ENCODE results near the gene COL18A1.

Gene COL18A1

GRCh38 chr21:45447821-45448220, 42.9 kb downstream of the COL18A1 start:
- Histone ChIP-seq H3K4me3 (ENCODE audit: control insufficient read depth in 1 of 7, extremely low read depth in 1 of 7, insufficient read depth in 4 of 7, low read depth in 2 of 7, low read length in 6 of 7) (no peak overlapping the region), H3K36me3 (ENCODE audit: control insufficient read depth in 4 of 4, insufficient read depth in 4 of 4, low read length in 3 of 4) (no peaks in the 10 kb centered on the region), H3K27me3 (replicated peaks in 2 of 5; ENCODE audit: control insufficient read depth in 4 of 5, insufficient read depth in 5 of 5, low read length in 4 of 5) (peaks cover 0 to 16% (median 3%) of the 10 kb centered on the region in 5 experiments), H3K27ac (ENCODE audit: insufficient read depth in 1 of 2, low read depth in 1 of 2, low read length in 2 of 2, poor library complexity in 1 of 2, severe bottlenecking in 2 of 2) (no peak overlapping the region), H3K9me3 (ENCODE audit: control extremely low read depth in 1 of 5, control insufficient read depth in 4 of 5, insufficient read depth in 2 of 5, low read depth in 1 of 5, low read length in 4 of 5) (peaks cover 2 to 16% (median 3%) of the 10 kb centered on the region in 5 experiments), H3K4me1 (ENCODE audit: control extremely low read depth in 1 of 4, control insufficient read depth in 4 of 4, insufficient read depth in 4 of 4, low read length in 3 of 4) (no peaks in the 10 kb centered on the region)
- DNase-seq, result no peak
- ChIA-PET POLR2A (no interaction called here), CTCF (interaction anchor here (1.4 to 1.5 kb wide), 2 partner anchors 15 to 307 kb away, joined by 4 to 7 read pairs; no protein-coding TSS in a partner anchor)
- 92% methylated on average over 7 of the region's 8 CpGs for WGBS (ENCODE audit: insufficient coverage)

GRCh38 chr21:45448283-45448809, 43.4 kb downstream of the COL18A1 start:
- no peak overlapping the region for H3K4me3 ChIP-seq (ENCODE audit: control insufficient read depth in 1 of 7, extremely low read depth in 1 of 7, insufficient read depth in 4 of 7, low read depth in 2 of 7, low read length in 6 of 7)
- peaks cover 2 to 16% (median 3%) of the 10 kb centered on the region in 5 experiments for H3K9me3 ChIP-seq (ENCODE audit: control extremely low read depth in 1 of 5, control insufficient read depth in 4 of 5, insufficient read depth in 2 of 5, low read depth in 1 of 5, low read length in 4 of 5)
- 92% methylated on average over 20 of the region's 20 CpGs for WGBS (ENCODE audit: insufficient coverage)
- ChIA-PET POLR2A (no interaction called here), CTCF (no interaction called here)
- no peak for DNase-seq
- H3K27ac ChIP-seq (ENCODE audit: insufficient read depth in 1 of 2, low read depth in 1 of 2, low read length in 2 of 2, poor library complexity in 1 of 2, severe bottlenecking in 2 of 2), result no peak overlapping the region
- no peaks in the 10 kb centered on the region for H3K4me1 ChIP-seq (ENCODE audit: control extremely low read depth in 1 of 4, control insufficient read depth in 4 of 4, insufficient read depth in 4 of 4, low read length in 3 of 4)
- peaks cover 0 to 16% (median 3%) of the 10 kb centered on the region in 5 experiments for H3K27me3 ChIP-seq (replicated peaks in 2 of 5; ENCODE audit: control insufficient read depth in 4 of 5, insufficient read depth in 5 of 5, low read length in 4 of 5)
- no peaks in the 10 kb centered on the region for H3K36me3 ChIP-seq (ENCODE audit: control insufficient read depth in 4 of 4, insufficient read depth in 4 of 4, low read length in 3 of 4)

- 91% methylated on average over 28 of the region's 28 CpGs for WGBS (ENCODE audit: insufficient coverage)
- CTCF ChIA-PET, result no interaction called here
- H3K27ac ChIP-seq (ENCODE audit: insufficient read depth in 1 of 2, low read depth in 1 of 2, low read length in 2 of 2, poor library complexity in 1 of 2, severe bottlenecking in 2 of 2), result no peak overlapping the region
These were observed 44.1 kb downstream of the COL18A1 start for GRCh38 chr21:45448810-45449657.

GRCh38 chr21:45449658-45450422, 44.9 kb downstream of the COL18A1 start:
- no peak overlapping the region for H3K27ac ChIP-seq (ENCODE audit: insufficient read depth in 1 of 2, low read depth in 1 of 2, low read length in 2 of 2, poor library complexity in 1 of 2, severe bottlenecking in 2 of 2)
- no peaks in the 10 kb centered on the region for H3K4me1 ChIP-seq (ENCODE audit: control extremely low read depth in 1 of 4, control insufficient read depth in 4 of 4, insufficient read depth in 4 of 4, low read length in 3 of 4)
- DNase-seq, result no peak
- H3K9me3 ChIP-seq (ENCODE audit: control extremely low read depth in 1 of 5, control insufficient read depth in 4 of 5, insufficient read depth in 2 of 5, low read depth in 1 of 5, low read length in 4 of 5), result peaks cover 2 to 16% (median 3%) of the 10 kb centered on the region in 5 experiments
- 92% methylated on average over 20 of the region's 22 CpGs for WGBS (ENCODE audit: insufficient coverage)
- H3K36me3 ChIP-seq (ENCODE audit: control insufficient read depth in 4 of 4, insufficient read depth in 4 of 4, low read length in 3 of 4), result no peaks in the 10 kb centered on the region
- H3K4me3 ChIP-seq (ENCODE audit: control insufficient read depth in 1 of 7, extremely low read depth in 1 of 7, insufficient read depth in 4 of 7, low read depth in 2 of 7, low read length in 6 of 7), result no peak overlapping the region
- POLR2A ChIA-PET, result no interaction called here
- CTCF ChIA-PET, result interaction anchor here (2.2 kb wide), 1 partner anchor 309 kb away, joined by 5 read pairs; no protein-coding TSS in a partner anchor
- peaks cover 0 to 17% (median 3%) of the 10 kb centered on the region in 5 experiments for H3K27me3 ChIP-seq (replicated peaks in 2 of 5; ENCODE audit: control insufficient read depth in 4 of 5, insufficient read depth in 5 of 5, low read length in 4 of 5)

More at GRCh38 chr21:45448810-45449657, 44.1 kb downstream of the COL18A1 start:
- no peaks in the 10 kb centered on the region for H3K36me3 ChIP-seq (ENCODE audit: control insufficient read depth in 4 of 4, insufficient read depth in 4 of 4, low read length in 3 of 4)
- H3K27me3 ChIP-seq (replicated peaks in 2 of 5; ENCODE audit: control insufficient read depth in 4 of 5, insufficient read depth in 5 of 5, low read length in 4 of 5), result peaks cover 0 to 14% (median 3%) of the 10 kb centered on the region in 5 experiments
- H3K9me3 ChIP-seq (ENCODE audit: control extremely low read depth in 1 of 5, control insufficient read depth in 4 of 5, insufficient read depth in 2 of 5, low read depth in 1 of 5, low read length in 4 of 5), result peaks cover 2 to 16% (median 3%) of the 10 kb centered on the region in 5 experiments
- POLR2A ChIA-PET, result no interaction called here
- H3K4me1 ChIP-seq (ENCODE audit: control extremely low read depth in 1 of 4, control insufficient read depth in 4 of 4, insufficient read depth in 4 of 4, low read length in 3 of 4), result no peaks in the 10 kb centered on the region
- H3K4me3 ChIP-seq (ENCODE audit: control insufficient read depth in 1 of 7, extremely low read depth in 1 of 7, insufficient read depth in 4 of 7, low read depth in 2 of 7, low read length in 6 of 7), result no peak overlapping the region
- no peak for DNase-seq

GRCh38 chr21:45450423-45451090, 45.6 kb downstream of the COL18A1 start:
- ChIA-PET CTCF (interaction anchor here (2.2 kb wide), 1 partner anchor 310 kb away, joined by 5 read pairs; no protein-coding TSS in a partner anchor), POLR2A (no interaction called here)
- Histone ChIP-seq H3K9me3 (ENCODE audit: control extremely low read depth in 1 of 5, control insufficient read depth in 4 of 5, insufficient read depth in 2 of 5, low read depth in 1 of 5, low read length in 4 of 5) (peaks cover 2 to 10% (median 3%) of the 10 kb centered on the region in 5 experiments), H3K27ac (ENCODE audit: insufficient read depth in 1 of 2, low read depth in 1 of 2, low read length in 2 of 2, poor library complexity in 1 of 2, severe bottlenecking in 2 of 2) (no peak overlapping the region), H3K36me3 (ENCODE audit: control insufficient read depth in 4 of 4, insufficient read depth in 4 of 4, low read length in 3 of 4) (no peaks in the 10 kb centered on the region), H3K4me3 (ENCODE audit: control insufficient read depth in 1 of 7, extremely low read depth in 1 of 7, insufficient read depth in 4 of 7, low read depth in 2 of 7, low read length in 6 of 7) (no peak overlapping the region), H3K27me3 (replicated peaks in 2 of 5; ENCODE audit: control insufficient read depth in 4 of 5, insufficient read depth in 5 of 5, low read length in 4 of 5) (peaks cover 0 to 12% (median 0%) of the 10 kb centered on the region in 5 experiments), H3K4me1 (ENCODE audit: control extremely low read depth in 1 of 4, control insufficient read depth in 4 of 4, insufficient read depth in 4 of 4, low read length in 3 of 4) (peaks cover 0 to 5% (median 2%) of the 10 kb centered on the region in 4 experiments)
- WGBS (ENCODE audit: insufficient coverage), result 93% methylated on average over 23 of the region's 24 CpGs
- no peak for DNase-seq

GRCh38 chr21:45451091-45451740, 46.3 kb downstream of the COL18A1 start:
- ChIA-PET CTCF (interaction anchor here (2.2 kb wide), 1 partner anchor 311 kb away, joined by 5 read pairs; no protein-coding TSS in a partner anchor), POLR2A (no interaction called here)
- H3K36me3 ChIP-seq (ENCODE audit: control insufficient read depth in 4 of 4, insufficient read depth in 4 of 4, low read length in 3 of 4), result no peaks in the 10 kb centered on the region
- H3K9me3 ChIP-seq (ENCODE audit: control extremely low read depth in 1 of 5, control insufficient read depth in 4 of 5, insufficient read depth in 2 of 5, low read depth in 1 of 5, low read length in 4 of 5), result peaks cover 1 to 7% (median 2%) of the 10 kb centered on the region in 5 experiments
- WGBS (ENCODE audit: insufficient coverage), result 82% methylated on average over 16 of the region's 20 CpGs
- H3K4me3 ChIP-seq (ENCODE audit: control insufficient read depth in 1 of 7, extremely low read depth in 1 of 7, insufficient read depth in 4 of 7, low read depth in 2 of 7, low read length in 6 of 7), result no peak overlapping the region
- peaks cover 0 to 8% (median 3%) of the 10 kb centered on the region in 4 experiments for H3K4me1 ChIP-seq (ENCODE audit: control extremely low read depth in 1 of 4, control insufficient read depth in 4 of 4, insufficient read depth in 4 of 4, low read length in 3 of 4)
- no peak for DNase-seq
- peaks cover 0 to 9% (median 0%) of the 10 kb centered on the region in 5 experiments for H3K27me3 ChIP-seq (replicated peaks in 2 of 5; ENCODE audit: control insufficient read depth in 4 of 5, insufficient read depth in 5 of 5, low read length in 4 of 5)
- no peak overlapping the region for H3K27ac ChIP-seq (ENCODE audit: insufficient read depth in 1 of 2, low read depth in 1 of 2, low read length in 2 of 2, poor library complexity in 1 of 2, severe bottlenecking in 2 of 2)

Data from common myeloid progenitor, CD34-positive (primary cell).